IMR-90 (cell line): Measurements from ENCODE around the gene GHDC. TPM values are rescaled to one million over a fixed set of nuclear protein-coding genes. Genes with fewer than 3 reads are reported as not detected.

Experiments used
- ATAC-seq: fragments of 200-7000 bp; cut with Tn5 transposase; 2 replicates; pipeline ENCODE4 v1.9.1; 2020; ENCODE audit warnings: low read depth, mild to moderate bottlenecking, moderate library complexity
- BruUV-seq: library from RNA; stranded (reverse); fragments of 400-500 nt; replicated peaks from 2 replicates; lab custom pipeline; 2021; lab: Mats Ljungman, UMichigan
- CTCF ChIA-PET: fragments of 300-600 bp; formaldehyde crosslinking; extraction: SDS; loops from one replicate; lab custom pipeline; 2021; ENCODE audit warnings: antibody characterized with exemption; lab: Yijun Ruan, JAX
- POLR2A ChIA-PET: fragments of 300-600 bp; sonication (Branson Sonifier 250); formaldehyde crosslinking; loops from one replicate; lab custom pipeline; 2022; ENCODE audit warnings: antibody characterized with exemption; ENCODE audit not compliant: unreplicated experiment; lab: Charles Lee
- DNase-seq: peaks from one replicate; pipeline ENCODE4 v3.0.0; 2013
- H2AFZ ChIP-seq: replicated peaks from 2 replicates; pipeline ENCODE3; 2013; ENCODE audit warnings: low read length, mild to moderate bottlenecking; ENCODE audit not compliant: poor library complexity
- H2AK5ac ChIP-seq: 2 replicates; pipeline ENCODE4 v1.6.1; 2013; ENCODE audit warnings: low read depth, low read length, inconsistent platforms
- H2AK9ac ChIP-seq: replicated peaks from 2 replicates; pipeline ENCODE3; 2013; ENCODE audit warnings: mild to moderate bottlenecking, low read depth, low read length, moderate library complexity; ENCODE audit not compliant: poor library complexity
- H2BK120ac ChIP-seq: 2 replicates; pipeline ENCODE4 v1.6.1; 2013; ENCODE audit warnings: low read depth, low read length, inconsistent platforms
- H2BK15ac ChIP-seq: 3 replicates; pipeline ENCODE4 v1.6.1; 2013; ENCODE audit warnings: low read depth, low read length, inconsistent platforms
- H2BK20ac ChIP-seq: 2 replicates; pipeline ENCODE4 v1.6.1; 2013; ENCODE audit warnings: low read depth, mild to moderate bottlenecking, inconsistent platforms, low read length, moderate library complexity
- H2BK5ac ChIP-seq: 2 replicates; pipeline ENCODE4 v1.6.1; 2013; ENCODE audit warnings: mild to moderate bottlenecking, low read depth, low read length, inconsistent platforms; ENCODE audit not compliant: poor library complexity, severe bottlenecking
- H3K14ac ChIP-seq: replicated peaks from 2 replicates; pipeline ENCODE4 v1.6.1; 2013; ENCODE audit warnings: low read depth, low read length, inconsistent platforms
- H3K18ac ChIP-seq: 2 replicates; pipeline ENCODE4 v1.6.1; 2013; ENCODE audit warnings: low read depth, low read length, control low read depth
- H3K23ac ChIP-seq: 2 replicates; pipeline ENCODE4 v1.6.1; 2013; ENCODE audit warnings: low read depth, low read length, inconsistent platforms
- H3K27ac ChIP-seq: 2 replicates; pipeline ENCODE4 v1.5.1; 2013; ENCODE audit warnings: mild to moderate bottlenecking, control low read depth, low read length; ENCODE audit not compliant: insufficient read depth
- H3K27me3 ChIP-seq: 2 replicates; pipeline ENCODE4 v1.6.1; 2013; ENCODE audit warnings: low read length; ENCODE audit not compliant: control insufficient read depth, insufficient read depth
- H3K36me3 ChIP-seq: 2 replicates; pipeline ENCODE4 v1.6.1; 2013; ENCODE audit warnings: low read length, mixed read lengths; ENCODE audit not compliant: control insufficient read depth, insufficient read depth
- H3K4ac ChIP-seq: 2 replicates; pipeline ENCODE4 v1.6.1; 2013; ENCODE audit warnings: low read depth, low read length, inconsistent platforms
- H3K4me1 ChIP-seq: 2 replicates; pipeline ENCODE4 v1.6.1; 2013; ENCODE audit warnings: low read length, mixed read lengths; ENCODE audit not compliant: control insufficient read depth, insufficient read depth
- H3K4me2 ChIP-seq: 2 replicates; pipeline ENCODE4 v1.6.1; 2013; ENCODE audit warnings: low read depth, mild to moderate bottlenecking, control low read depth, low read length, moderate library complexity
- H3K4me3 ChIP-seq: 2 replicates; pipeline ENCODE4 v1.5.1; 2013; ENCODE audit warnings: low read depth, mild to moderate bottlenecking, control low read depth, low read length, moderate library complexity; ENCODE audit not compliant: insufficient read depth
- H3K56ac ChIP-seq: 2 replicates; pipeline ENCODE4 v1.6.1; 2013; ENCODE audit warnings: low read length, inconsistent platforms; ENCODE audit not compliant: insufficient read depth; ENCODE audit errors: extremely low read depth
- H3K79me1 ChIP-seq, 2 experiments: 2 replicates each; pipeline ENCODE4 v1.6.1; 2013; ENCODE audit warnings: low read length in 2 of 2, inconsistent platforms in 1 of 2, low read depth in 1 of 2
- H3K9ac ChIP-seq: 2 replicates; pipeline ENCODE4 v1.6.1; 2013; ENCODE audit warnings: low read depth, low read length, control low read depth
- H3K9me1 ChIP-seq: 2 replicates; pipeline ENCODE4 v1.6.1; 2013; ENCODE audit warnings: low read length, inconsistent platforms; ENCODE audit not compliant: insufficient read depth
- H3K9me3 ChIP-seq: 2 replicates; pipeline ENCODE4 v1.6.1; 2013; ENCODE audit warnings: low read length; ENCODE audit not compliant: control insufficient read depth, insufficient read depth
- H4K20me1 ChIP-seq: 2 replicates; pipeline ENCODE4 v1.6.1; 2013; ENCODE audit warnings: low read length, inconsistent platforms; ENCODE audit not compliant: insufficient read depth
- H4K5ac ChIP-seq: 2 replicates; pipeline ENCODE4 v1.6.1; 2013; ENCODE audit warnings: mild to moderate bottlenecking, low read depth, low read length, control low read depth
- H4K8ac ChIP-seq, 2 experiments: 2 replicates each; pipeline ENCODE4 v1.6.1; 2013; ENCODE audit warnings: low read depth in 2 of 2, low read length in 2 of 2, control low read depth in 1 of 2, inconsistent platforms in 1 of 2
- H4K91ac ChIP-seq: 2 replicates; pipeline ENCODE4 v1.6.1; 2013; ENCODE audit warnings: low read depth, low read length, inconsistent platforms; ENCODE audit not compliant: insufficient read depth
- BHLHE40 ChIP-seq: fragments of 150-350 bp; IDR thresholded peaks from 2 replicates; pipeline ENCODE4 v1.6.1; 2016; ENCODE audit warnings: mild to moderate bottlenecking, low read depth, low read length
- CEBPB ChIP-seq: IDR thresholded peaks from 2 replicates; pipeline ENCODE4 v1.6.1; 2012; ENCODE audit warnings: low read depth, low read length, improper control_type of control experiment
- CHD1 ChIP-seq: IDR thresholded peaks from 2 replicates; pipeline ENCODE4 v1.6.1; 2012; ENCODE audit warnings: low read depth, low read length, improper control_type of control experiment
- CTCF ChIP-seq: conservative IDR thresholded peaks from 2 replicates; pipeline ENCODE4 v1.5.1; 2012; ENCODE audit warnings: mild to moderate bottlenecking, low read depth, low read length, improper control_type of control experiment
- ELK1 ChIP-seq: fragments of 150-350 bp; IDR thresholded peaks from 2 replicates; pipeline ENCODE4 v1.6.1; 2016; ENCODE audit warnings: low read depth, mild to moderate bottlenecking, low read length, moderate library complexity, borderline replicate concordance
- FOS ChIP-seq: fragments of 150-350 bp; IDR thresholded peaks from 2 replicates; pipeline ENCODE4 v1.6.1; 2016; ENCODE audit warnings: low read depth, low read length
- MAFK ChIP-seq: IDR thresholded peaks from 2 replicates; pipeline ENCODE4 v1.6.1; 2012; ENCODE audit warnings: low read depth, low read length, improper control_type of control experiment
- MAZ ChIP-seq: IDR thresholded peaks from 2 replicates; pipeline ENCODE4 v1.6.1; 2012; ENCODE audit warnings: low read depth, mild to moderate bottlenecking, low read length, improper control_type of control experiment, moderate library complexity, borderline replicate concordance
- MXI1 ChIP-seq: IDR thresholded peaks from 2 replicates; pipeline ENCODE4 v1.6.1; 2012; ENCODE audit warnings: low read depth, mild to moderate bottlenecking, low read length, moderate library complexity, borderline replicate concordance
- NFE2L2 ChIP-seq: fragments of 150-350 bp; IDR thresholded peaks from 2 replicates; pipeline ENCODE4 v1.6.1; 2016; ENCODE audit warnings: low read depth, mild to moderate bottlenecking, low read length
- POLR2A ChIP-seq: IDR thresholded peaks from 2 replicates; pipeline ENCODE4 v1.6.1; 2012; ENCODE audit warnings: mild to moderate bottlenecking, low read depth, low read length
- RAD21 ChIP-seq: IDR thresholded peaks from 2 replicates; pipeline ENCODE4 v1.6.1; 2012; ENCODE audit warnings: low read length, improper control_type of control experiment
- RFX5 ChIP-seq: IDR thresholded peaks from 2 replicates; pipeline ENCODE4 v1.8.0; 2012; ENCODE audit warnings: low read depth, mild to moderate bottlenecking, low read length, moderate library complexity
- SMC3 ChIP-seq: fragments of 150-350 bp; IDR thresholded peaks from 2 replicates; pipeline ENCODE4 v1.6.1; 2016; ENCODE audit warnings: low read depth, mild to moderate bottlenecking, antibody characterized with exemption, low read length, moderate library complexity
- USF2 ChIP-seq: fragments of 150-350 bp; IDR thresholded peaks from 2 replicates; pipeline ENCODE4 v1.6.1; 2017; ENCODE audit warnings: mild to moderate bottlenecking, antibody characterized with exemption, low read length, low read depth
- WGBS, 2 experiments: methylation state at CpG; one replicate each; pipeline versions ENCODE4 v1.1.5 to v1.1.7; 2013; ENCODE audit warnings: missing lambda C conversion rate in 2 of 2; ENCODE audit not compliant: insufficient read length in 1 of 2; ENCODE audit errors: extremely low coverage in 2 of 2; 5-methylcytosine and 5-hydroxymethylcytosine counted together
- dilution Hi-C: fragments of 300-500 bp; cut with HindIII; formaldehyde crosslinking; loops from one replicate; pipeline ENCODE4 v1.14.3; 2018; ENCODE audit warnings: low sequenced_read_pairs; ENCODE audit not compliant: unreplicated experiment
- in situ Hi-C: fragments of 300-500 bp; cut with MboI; formaldehyde crosslinking; loops from 3 replicates; pipeline ENCODE4 v1.14.3; 2019; ENCODE audit warnings: low sequenced_read_pairs, inconsistent platforms, mixed read lengths
- intact Hi-C: fragments of 100-400 bp; cut with micrococcal nuclease; formaldehyde crosslinking; loops from 2 replicates; pipeline ENCODE4 v1.10.0; 2022
- polyA plus RNA-seq, 3 experiments: library from polyadenylated mRNA; depleted of rRNA; stranded (reverse); fragments of >200 nt; gene quantifications; 2 replicates each; pipeline ENCODE4 v1.2.3, GENCODE V29; 2012; ENCODE audit warnings: low replicate concordance in 1 of 3
- total RNA-seq: library from RNA; depleted of rRNA; stranded (reverse); fragments of >200 nt; gene quantifications from 2 replicates; pipeline ENCODE4 v1.2.3, GENCODE V29; 2012

Gene GHDC
- total and polyA plus RNA-seq, 2 of the 4 experiments (the other 2 are of a cell fraction) = 5.2 to 8.1 TPM

GRCh38 chr17:42193216-42193968, 902 bp downstream of the GHDC start:
- ATAC-seq (no peak), DNase-seq (no peak)
- no peak overlapping the region for H3K27ac ChIP-seq
- H3K4ac ChIP-seq = peak overlapping the region; percentile 99
- POLR2A ChIA-PET = no interaction called here
- peak overlapping the region; percentile 77 for H3K4me3 ChIP-seq
- peak overlapping the region; percentile 97 for H4K5ac ChIP-seq
- whole genome bisulfite sequencing, 2 experiments = 95% methylated on average over 6 of the region's 12 CpGs; no CpG with 5 or more reads in 1 of the 2 experiments
- no peak overlapping the region for H2BK15ac ChIP-seq
- no peak overlapping the region for H3K18ac ChIP-seq
- H2BK5ac ChIP-seq = no peak overlapping the region
- H3K79me1 ChIP-seq = peaks cover 0 to 8% of the 10 kb centered on the region in 2 experiments; a peak in 1 of 4 replicates
- BruUV-seq = no TSS peak
- H2AFZ ChIP-seq = peak overlapping the region; percentile 95
- no peak overlapping the region for H3K23ac ChIP-seq
- CTCF ChIA-PET = no interaction called here
- H3K9ac ChIP-seq = no peak overlapping the region
- no peaks in the 10 kb centered on the region for H3K27me3 ChIP-seq
- no peak overlapping the region for H4K91ac ChIP-seq
- H3K4me2 ChIP-seq = peak overlapping the region; percentile 84
- intact Hi-C loops = no loop called here
- H2BK120ac ChIP-seq = no peak overlapping the region
- dilution Hi-C loops = no loop called here
- H2BK20ac ChIP-seq = no peak overlapping the region
- H4K20me1 ChIP-seq = no peaks in the 10 kb centered on the region
- H3K4me1 ChIP-seq = no peaks in the 10 kb centered on the region
- H2AK9ac ChIP-seq = no peak overlapping the region
- H3K36me3 ChIP-seq = no peaks in the 10 kb centered on the region
- H3K9me1 ChIP-seq = peaks cover 7% of the 10 kb centered on the region; the same call in 1 of the 2 replicates
- no peaks in the 10 kb centered on the region for H3K9me3 ChIP-seq
- in situ Hi-C loops = no loop called here
- peak overlapping the region; percentile 74 to 100; a peak in 3 of 4 replicates for H4K8ac ChIP-seq
- no peak overlapping the region for H3K56ac ChIP-seq
- no peak overlapping the region for H3K14ac ChIP-seq
- peak overlapping the region; percentile 38; the same call in 1 of the 2 replicates for H2AK5ac ChIP-seq
- TF ChIP-seq RFX5 (no peak), MAFK (no peak), POLR2A (no peak), MAZ (no peak), RAD21 (no peak), FOS (no peak), MXI1 (no peak), ELK1 (no peak), CHD1 (no peak), BHLHE40 (no peak), NFE2L2 (no peak), CEBPB (no peak), CTCF (no peak), SMC3 (no peak), USF2 (no peak)
